Glutamatergic neuron (in vitro differentiated cells): Measurements from ENCODE around the gene CADM2. TPM values are rescaled to one million over a fixed set of nuclear protein-coding genes. Genes with fewer than 3 reads are reported as not detected.

Experiments used
- DNase-seq: peaks from one replicate; pipeline ENCODE4 v3.0.0; 2022
- H3K27ac Mint-ChIP-seq: one replicate; pipeline ENCODE4 v1.8.0; 2020; ENCODE audit warnings: mild to moderate bottlenecking, mixed read lengths, inconsistent platforms; ENCODE audit not compliant: unreplicated experiment
- H3K27me3 Mint-ChIP-seq: one replicate; pipeline ENCODE4 v1.8.0; 2020; ENCODE audit warnings: mild to moderate bottlenecking, moderate library complexity, mixed read lengths, inconsistent platforms; ENCODE audit not compliant: unreplicated experiment
- H3K36me3 Mint-ChIP-seq: one replicate; pipeline ENCODE4 v1.8.0; 2020; ENCODE audit warnings: mild to moderate bottlenecking, mixed read lengths, inconsistent platforms; ENCODE audit not compliant: unreplicated experiment
- H3K4me1 Mint-ChIP-seq: one replicate; pipeline ENCODE4 v1.8.0; 2020; ENCODE audit warnings: mild to moderate bottlenecking, low read depth, mixed read lengths, inconsistent platforms; ENCODE audit not compliant: unreplicated experiment
- H3K4me3 Mint-ChIP-seq: one replicate; pipeline ENCODE4 v1.8.0; 2020; ENCODE audit warnings: mild to moderate bottlenecking, mixed read lengths, inconsistent platforms; ENCODE audit not compliant: unreplicated experiment
- H3K9me3 Mint-ChIP-seq: one replicate; pipeline ENCODE4 v1.8.0; 2020; ENCODE audit warnings: mild to moderate bottlenecking, moderate library complexity, mixed read lengths, inconsistent platforms; ENCODE audit not compliant: unreplicated experiment
- CTCF ChIP-seq: fragments of 200-600 bp; sonication (generic); IDR thresholded peaks from one replicate; pipeline ENCODE4 v1.5.0; 2021; ENCODE audit not compliant: partially characterized antibody, unreplicated experiment
- total RNA-seq: library from RNA; stranded (reverse); fragmentation: NEBNext Ultra II Directional; extraction: Animal tissue kit (Norgen Biotek cat#: 25700); gene quantifications from one replicate; pipeline ENCODE4 v1.2.1, GENCODE V29; 2021; ENCODE audit not compliant: unreplicated experiment

Gene CADM2
- total RNA-seq, 1 donor from 2014 or later, result 233 TPM

GRCh38 chr3:84983490-84983889 is 24.7 kb downstream of the CADM2 start:
- Mint-ChIP-seq H3K27me3 (no peaks in the 10 kb centered on the region), H3K9me3 (peaks cover under 1% of the 10 kb centered on the region), H3K36me3 (no peaks in the 10 kb centered on the region), H3K4me3 (no peak overlapping the region), H3K27ac (no peak overlapping the region), H3K4me1 (peaks cover 45% of the 10 kb centered on the region)
- DNase-seq, result no peak
- no peak for TF ChIP-seq CTCF

- Mint-ChIP-seq H3K36me3 (no peaks in the 10 kb centered on the region), H3K9me3 (peaks cover 2% of the 10 kb centered on the region), H3K4me1 (peaks cover 42% of the 10 kb centered on the region), H3K27ac (no peak overlapping the region), H3K27me3 (no peaks in the 10 kb centered on the region), H3K4me3 (no peak overlapping the region)
- TF ChIP-seq CTCF, result no peak
- no peak for DNase-seq
Measured at GRCh38 chr3:84984429-84984828, 25.6 kb downstream of the CADM2 start.

GRCh38 chr3:84985795-84986194 is 27.0 kb downstream of the CADM2 start:
- no peak for TF ChIP-seq CTCF
- H3K9me3 Mint-ChIP-seq, result peaks cover 2% of the 10 kb centered on the region
- H3K36me3 Mint-ChIP-seq, result no peaks in the 10 kb centered on the region
- no peak overlapping the region for H3K4me3 Mint-ChIP-seq
- peaks cover 35% of the 10 kb centered on the region for H3K4me1 Mint-ChIP-seq
- DNase-seq, result no peak
- H3K27me3 Mint-ChIP-seq, result no peaks in the 10 kb centered on the region
- H3K27ac Mint-ChIP-seq, result no peak overlapping the region

- Mint-ChIP-seq H3K27me3 (no peaks in the 10 kb centered on the region), H3K9me3 (peaks cover 2% of the 10 kb centered on the region), H3K4me3 (no peak overlapping the region), H3K36me3 (no peaks in the 10 kb centered on the region), H3K27ac (peak overlapping the region; percentile 71), H3K4me1 (peaks cover 35% of the 10 kb centered on the region)
- TF ChIP-seq CTCF, result no peak
- no peak for DNase-seq
Measured at GRCh38 chr3:84987706-84988504, 29.1 kb downstream of the CADM2 start.

GRCh38 chr3:84989102-84989501 is 30.3 kb downstream of the CADM2 start:
- H3K9me3 Mint-ChIP-seq, result peaks cover 2% of the 10 kb centered on the region
- no peak overlapping the region for H3K4me3 Mint-ChIP-seq
- no peaks in the 10 kb centered on the region for H3K27me3 Mint-ChIP-seq
- H3K27ac Mint-ChIP-seq, result no peak overlapping the region
- no peak for DNase-seq
- no peak for TF ChIP-seq CTCF
- peaks cover 29% of the 10 kb centered on the region for H3K4me1 Mint-ChIP-seq
- H3K36me3 Mint-ChIP-seq, result no peaks in the 10 kb centered on the region
